HepG2 (cell line): ENCODE measurements around the gene FAM174A. TPM values are rescaled to one million over a fixed set of nuclear protein-coding genes. Genes with fewer than 3 reads are reported as not detected.
A peak's percentile ranks its signal among the peaks of the same experiment; 100 is the strongest.

Source experiments
- ATRX ChIP-seq: sonication (generic); formaldehyde crosslinking; IDR thresholded peaks from 2 replicates; pipeline ENCODE4 v1.4.0; 2020; ENCODE audit warnings: missing genetic modification reagents, borderline replicate concordance
- FOXA1 ChIP-seq, 2 experiments: fragments of 450-650 bp in 1 of 2; sonication (generic) in 1 of 2; formaldehyde crosslinking in 1 of 2; IDR thresholded peaks; 2 replicates each; pipeline versions ENCODE4 v1.4.0 to v1.6.1; 2016 to 2020; ENCODE audit warnings: missing genetic modification reagents in 1 of 2
- MAFK ChIP-seq, 2 experiments: IDR thresholded peaks in 1 of 2; conservative IDR thresholded peaks in 1 of 2; 2 replicates each; pipeline ENCODE4 v1.6.1; 2011; ENCODE audit warnings: improper control_type of control experiment in 2 of 2, low read length in 2 of 2
- ONECUT2 ChIP-seq: sonication (generic); formaldehyde crosslinking; IDR thresholded peaks from 2 replicates; pipeline ENCODE4 v1.4.0; 2020; ENCODE audit warnings: missing genetic modification reagents
- PAXIP1 ChIP-seq: sonication (generic); formaldehyde crosslinking; conservative IDR thresholded peaks from 2 replicates; pipeline ENCODE4 v1.4.0; 2020; ENCODE audit warnings: mild to moderate bottlenecking, missing genetic modification reagents, moderate library complexity
- PHF8 ChIP-seq: sonication (generic); formaldehyde crosslinking; IDR thresholded peaks from 2 replicates; pipeline ENCODE4 v1.5.0; 2020; ENCODE audit warnings: missing genetic modification reagents
- TCF7L2 ChIP-seq: IDR thresholded peaks from 2 replicates; pipeline ENCODE4 v1.6.1; 2011; ENCODE audit warnings: mild to moderate bottlenecking, low read depth, low read length, moderate library complexity
- ZFY ChIP-seq: sonication (generic); formaldehyde crosslinking; IDR thresholded peaks from 2 replicates; pipeline ENCODE4 v1.4.0; 2020; ENCODE audit warnings: missing genetic modification reagents
- ZNF318 ChIP-seq: sonication (generic); formaldehyde crosslinking; IDR thresholded peaks from 2 replicates; pipeline ENCODE4 v1.4.0; 2020; ENCODE audit warnings: mild to moderate bottlenecking, missing genetic modification reagents
- ZNF333 ChIP-seq: sonication (generic); formaldehyde crosslinking; IDR thresholded peaks from 2 replicates; pipeline ENCODE4 v1.4.0; 2020; ENCODE audit warnings: mild to moderate bottlenecking, missing genetic modification reagents, borderline replicate concordance
- ZNF446 ChIP-seq: sonication (generic); formaldehyde crosslinking; IDR thresholded peaks from 2 replicates; pipeline ENCODE4 v1.5.0; 2020; ENCODE audit warnings: mild to moderate bottlenecking, missing genetic modification reagents
- ZNF660 ChIP-seq: sonication (generic); formaldehyde crosslinking; IDR thresholded peaks from 2 replicates; pipeline ENCODE4 v1.5.1; 2020; ENCODE audit warnings: mild to moderate bottlenecking, low read depth, missing genetic modification reagents, borderline replicate concordance
- ZNF672 ChIP-seq: sonication (generic); formaldehyde crosslinking; IDR thresholded peaks from 2 replicates; pipeline ENCODE4 v1.8.1; 2022; ENCODE audit warnings: missing genetic modification reagents
- ZNF737 ChIP-seq: sonication (generic); formaldehyde crosslinking; IDR thresholded peaks from 2 replicates; pipeline ENCODE4 v1.5.0; 2020; ENCODE audit warnings: missing genetic modification reagents, mild to moderate bottlenecking, borderline replicate concordance
- ZNF749 ChIP-seq: sonication (generic); formaldehyde crosslinking; IDR thresholded peaks from 2 replicates; pipeline ENCODE4 v1.8.0; 2022; ENCODE audit warnings: mild to moderate bottlenecking, missing genetic modification reagents, moderate library complexity, borderline replicate concordance
- polyA plus RNA-seq, 8 experiments: library from polyadenylated mRNA; depleted of rRNA in 3 of 8; stranded (reverse) in 7 of 8; unstranded in 1 of 8; fragments of >200 nt; fragmentation: Illumina TruSeq in 4 of 8; extraction: Trizol in 4 of 8; gene quantifications; 2 replicates each; pipeline versions ENCODE4 v1.2.1 to v1.2.3, GENCODE V29; 2011 to 2016; ENCODE audit warnings: low read depth in 4 of 8, missing spikeins in 1 of 8, mixed read lengths in 1 of 8; ENCODE audit not compliant: insufficient read depth in 1 of 8
- total RNA-seq, 5 experiments: library from RNA; depleted of rRNA; stranded (reverse); fragments of >200 nt; fragmentation: Illumina TruSeq; extraction: Trizol; gene quantifications; 2 replicates each; pipeline ENCODE4 v1.2.3, GENCODE V29; 2016; ENCODE audit warnings: low read depth in 1 of 5

The FAM174A gene
- total and polyA plus RNA-seq, 2 of the 13 experiments (the other 11 are each of a cell fraction or from before 2014, with no cell fraction given), result 6.8 to 7.8 TPM

DNA sequence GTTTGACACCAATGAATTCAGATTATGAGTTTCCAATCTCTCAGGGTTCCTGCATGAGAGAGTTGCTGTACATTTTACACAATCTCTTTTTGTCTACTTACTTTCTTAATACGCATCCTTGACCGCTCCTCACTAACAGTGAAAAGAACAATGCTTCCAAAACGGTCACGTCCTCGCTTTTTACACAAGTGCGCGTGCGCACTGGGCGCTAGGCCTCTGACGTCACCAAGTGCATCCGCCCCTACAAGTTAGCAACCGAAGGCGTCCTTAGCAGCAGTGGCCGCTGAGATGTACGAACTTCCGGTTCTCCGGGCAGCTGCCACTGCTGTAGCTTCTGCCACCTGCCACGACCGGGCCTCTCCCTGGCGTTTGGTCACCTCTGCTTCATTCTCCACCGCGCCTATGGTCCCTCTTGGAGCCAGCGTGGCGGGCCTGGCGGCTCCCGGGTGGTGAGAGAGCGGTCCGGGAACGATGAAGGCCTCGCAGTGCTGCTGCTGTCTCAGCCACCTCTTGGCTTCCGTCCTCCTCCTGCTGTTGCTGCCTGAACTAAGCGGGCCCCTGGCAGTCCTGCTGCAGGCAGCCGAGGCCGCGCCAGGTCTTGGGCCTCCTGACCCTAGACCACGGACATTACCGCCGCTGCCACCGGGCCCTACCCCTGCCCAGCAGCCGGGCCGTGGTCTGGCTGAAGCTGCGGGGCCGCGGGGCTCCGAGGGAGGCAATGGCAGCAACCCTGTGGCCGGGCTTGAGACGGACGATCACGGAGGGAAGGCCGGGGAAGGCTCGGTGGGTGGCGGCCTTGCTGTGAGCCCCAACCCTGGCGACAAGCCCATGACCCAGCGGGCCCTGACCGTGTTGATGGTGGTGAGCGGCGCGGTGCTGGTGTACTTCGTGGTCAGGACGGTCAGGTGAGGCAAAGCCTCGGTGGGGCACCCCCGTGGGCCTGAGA is at the start of gene FAM174A (continued):
- TF ChIP-seq ZNF672 (CRISPR knock-in tag) (no peak), ZNF660 (CRISPR knock-in tag) (no peak), ZNF749 (CRISPR knock-in tag) (no peak; the same call in 1 of the 2 replicates), ZNF333 (no peak), ZNF318 (CRISPR knock-in tag) (0 out of 2 replicates have a peak, but pooled peaks have one; percentile 31), PHF8 (CRISPR knock-in tag) (peak; percentile 97), ZNF737 (no peak), ZNF446 (CRISPR knock-in tag) (no peak), TCF7L2 (no peak), ONECUT2 (CRISPR knock-in tag) (0 out of 2 replicates have a peak, but pooled peaks have one; percentile 7), MAFK (conservative IDR thresholded peaks at IDR 0.05 in 1 of 2, IDR thresholded peaks at IDR 0.05 in 1 of 2; ENCODE audit: low read length in 2 of 2) (no peak), ZFY (peak; percentile 97), PAXIP1 (no peak; the same call in 1 of the 2 replicates), FOXA1 (IDR thresholded peaks at IDR 0.05) (no peak), FOXA1 (CRISPR knock-in tag; IDR thresholded peaks at IDR 0.05) (no peak), ATRX (no peak)
